ENCODE measurements around the gene USO1. TPM values are rescaled to one million over a fixed set of nuclear protein-coding genes. Genes with fewer than 3 reads are reported as not detected.

USO1 gene
- total and polyA plus RNA-seq, 2 of the 8 experiments (the other 6 are each of a cell fraction or from before 2014, with no cell fraction given): 57.3 to 198 TPM

GRCh38 chr4:75724867-75725724, 719 bp downstream of the USO1 start:
- no peak overlapping the region for H3K14ac ChIP-seq (ENCODE audit: insufficient read length)
- peak overlapping the region; percentile 79 for H4K91ac ChIP-seq (replicated peaks; ENCODE audit: insufficient read length, low read length)
- H3K23ac ChIP-seq (ENCODE audit: insufficient read length): no peak overlapping the region
- peak overlapping the region; percentile 84; the same call in 1 of the 2 replicates for H3K18ac ChIP-seq (ENCODE audit: extremely low read depth, low read length)
- peak overlapping the region; percentile 96 for H2BK5ac ChIP-seq (ENCODE audit: low read depth, low read length)
- H2BK120ac ChIP-seq (replicated peaks; ENCODE audit: low read depth, low read length): no peak overlapping the region
- peaks cover 33 to 90% of the 10 kb centered on the region in 2 experiments for H3K79me2 ChIP-seq (ENCODE audit: control insufficient read depth in 1 of 2, insufficient read depth in 2 of 2, low read length in 2 of 2)
- peak overlapping the region; percentile 2 for H3K4ac ChIP-seq (replicated peaks; ENCODE audit: insufficient read length, low read depth, low read length)
- no peak overlapping the region for H2AFZ ChIP-seq (ENCODE audit: low read length)
- H4K5ac ChIP-seq (ENCODE audit: insufficient read length, low read depth, low read length): peak overlapping the region; percentile 57
- H3K36me3 ChIP-seq (ENCODE audit: control insufficient read depth in 2 of 4, insufficient read depth in 4 of 4, low read length in 3 of 4): peaks cover 0 to 3% (median 0%) of the 10 kb centered on the region in 4 experiments; a peak in 1 of 8 replicates
- H3K9me3 ChIP-seq (ENCODE audit: insufficient read depth in 2 of 2, low read depth in 1 of 2, low read length in 1 of 2): no peaks in the 10 kb centered on the region
- ChIA-PET POLR2A (ENCODE audit: partially characterized antibody) (interaction anchor here (0.5 to 10.3 kb wide), 21 partner anchors 11 to 234 kb away, joined by 3 to 117 read pairs (median 8); partner anchors contain the start of genes CDKL2 and G3BP2), CTCF (ENCODE audit: partially characterized antibody) (interaction anchor here (0.6 to 5.8 kb wide), 16 partner anchors 8 to 193 kb away, joined by 3 to 78 read pairs (median 4); partner anchors contain the start of gene G3BP2)
- no peaks in the 10 kb centered on the region for H3K27me3 ChIP-seq (replicated peaks in 1 of 4; ENCODE audit: control insufficient read depth in 3 of 4, extremely low read depth in 1 of 4, insufficient read depth in 3 of 4, low read length in 3 of 4)
- peaks cover 0 to 4% of the 10 kb centered on the region in 2 experiments for H4K20me1 ChIP-seq (replicated peaks in 1 of 2; ENCODE audit: control insufficient read depth in 1 of 2, insufficient read depth in 2 of 2, low read length in 2 of 2)
- peaks cover 8% of the 10 kb centered on the region for H3K23me2 ChIP-seq (ENCODE audit: low read depth, low read length)
- peak overlapping the region; percentile 81 to 98 (median 94) for H3K9ac ChIP-seq (replicated peaks in 1 of 4; ENCODE audit: extremely low read depth in 1 of 4, low read depth in 3 of 4, low read length in 3 of 4)
- H3K27ac ChIP-seq (ENCODE audit: low read depth, low read length): peak overlapping the region; percentile 84
- H2BK20ac ChIP-seq (ENCODE audit: low read length): no peak overlapping the region
- H3K4me1 ChIP-seq (replicated peaks in 1 of 4; ENCODE audit: control insufficient read depth in 3 of 4, insufficient read depth in 4 of 4, low read length in 3 of 4): peaks cover 0 to 9% (median 2%) of the 10 kb centered on the region in 4 experiments; a peak in 6 of 7 replicates
- H3K4me3 ChIP-seq (ENCODE audit: extremely low read depth in 1 of 4, insufficient read depth in 2 of 4, low read depth in 3 of 4, low read length in 4 of 4): peak overlapping the region; percentile 80 to 98 (median 90)
- H3K56ac ChIP-seq (replicated peaks; ENCODE audit: insufficient read length, low read depth, low read length): peak overlapping the region; percentile 93
- no peak overlapping the region for H2AK5ac ChIP-seq (ENCODE audit: low read depth, low read length)
- no peak overlapping the region for H2BK15ac ChIP-seq (ENCODE audit: low read length)
- WGBS, 2 experiments (ENCODE audit: extremely low coverage in 1 of 2, insufficient coverage in 1 of 2, insufficient read length in 1 of 2, insufficient replicate concordance in 2 of 2, low coverage in 1 of 2, low lambda C conversion rate in 2 of 2, missing lambda C conversion rate in 1 of 2): 3% methylated on average over 38 of the region's 50 CpGs; no CpG with 5 or more reads in 1 of the 2 experiments
- 0 out of 2 replicates have a peak overlapping the region, but pooled peaks have one; percentile 29 for H2BK12ac ChIP-seq (ENCODE audit: low read depth, low read length)
- FAIRE-seq (no peak), DNase-seq (ENCODE audit: low read depth in 1 of 2, low spot score in 2 of 2) (peak in 1 of 2 experiments; percentile 69)
- 0 out of 2 replicates have a peak, but pooled peaks cover 3% of the 10 kb centered on the region for H3K79me1 ChIP-seq (ENCODE audit: low read depth, low read length)
- H3K4me2 ChIP-seq (ENCODE audit: insufficient read depth in 1 of 2, low read depth in 2 of 2, low read length in 2 of 2): peak overlapping the region; percentile 83 to 99
- peak overlapping the region; percentile 88; the same call in 1 of the 2 replicates for H4K8ac ChIP-seq (ENCODE audit: extremely low read depth, insufficient read depth, low read length)
- TF ChIP-seq MAX (IDR thresholded peaks at IDR 0.05) (0 out of 2 replicates have a peak, but pooled peaks have one; percentile 17), TAF1 (IDR thresholded peaks at IDR 0.05; ENCODE audit: low read depth, low read length) (peak; percentile 35; the same call in 1 of the 2 replicates), SIN3A (conservative IDR thresholded peaks at IDR 0.05 in 1 of 2, IDR thresholded peaks at IDR 0.05 in 1 of 2; ENCODE audit: low read depth in 1 of 2, low read length in 2 of 2) (0 out of 4 replicates have a peak, but pooled peaks of 1 of the 2 experiments have one; percentile 76), USF2 (IDR thresholded peaks at IDR 0.05; ENCODE audit: low read length) (no peak), RBBP5 (IDR thresholded peaks at IDR 0.05; ENCODE audit: borderline replicate concordance, low read depth, low read length) (peak; percentile 98), EGR1 (IDR thresholded peaks at IDR 0.05; ENCODE audit: borderline replicate concordance, low read depth, low read length) (peak; percentile 81), POLR2A (IDR thresholded peaks at IDR 0.05; ENCODE audit: control extremely low read depth in 1 of 2, low read depth in 2 of 2, low read length in 2 of 2) (peak in 1 of 2 experiments; percentile 2; a peak in 1 of 3 replicates), HDAC2 (IDR thresholded peaks at IDR 0.05; ENCODE audit: borderline replicate concordance in 1 of 2, low read depth in 2 of 2, low read length in 2 of 2) (peak; percentile 15 to 89; a peak in 1 of 4 replicates)
